ENCODE results near the gene ITPK1. TPM values are rescaled to one million over a fixed set of nuclear protein-coding genes. Genes with fewer than 3 reads are reported as not detected.
A peak's percentile ranks its signal among the peaks of the same experiment; 100 is the strongest.

Gene ITPK1
- total RNA-seq, 2 experiments from 2014 or later = 78.5 to 83.5 TPM

DNA sequence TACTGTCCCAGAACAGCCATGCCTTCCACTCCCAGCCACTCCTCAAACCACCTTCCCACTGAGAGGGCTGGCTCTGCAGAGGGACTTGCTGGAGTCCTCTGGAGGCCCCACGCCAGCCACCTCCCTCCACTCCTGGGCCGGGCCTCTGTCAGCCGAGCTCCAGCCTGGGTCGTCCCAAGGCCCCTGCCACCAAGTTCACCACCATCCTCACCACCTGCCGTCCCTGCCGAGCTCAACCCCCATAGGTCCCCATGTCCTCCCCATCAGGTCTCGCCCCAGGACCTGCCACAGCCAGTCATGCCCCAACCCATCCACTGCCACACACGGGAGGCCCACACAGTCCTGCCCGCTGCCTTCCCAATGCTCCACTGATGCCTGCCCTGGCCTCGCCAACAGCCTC, 39.0 kb downstream of the ITPK1 start:
- peaks cover 8% of the 10 kb centered on the region for H3K36me3 Mint-ChIP-seq (ENCODE audit: low read depth)
- TF ChIP-seq CTCF (IDR thresholded peaks at IDR 0.05) = no peak
- ChIA-PET CTCF (interaction anchor here (3.2 kb wide), 1 partner anchor 36 kb away, joined by 18 read pairs; no protein-coding TSS in a partner anchor), POLR2A (interaction anchor here (1.8 kb wide), 1 partner anchor 38 kb away, joined by 5 read pairs; no protein-coding TSS in a partner anchor)
- no peak for ATAC-seq
- no peak overlapping the region for H3K4me3 Mint-ChIP-seq
- no peaks in the 10 kb centered on the region for H3K9me3 Mint-ChIP-seq
- no peaks in the 10 kb centered on the region for H3K27me3 Mint-ChIP-seq
- intact Hi-C loops (cut with micrococcal nuclease) = no loop called here
- no peak overlapping the region for H3K27ac Mint-ChIP-seq
- no peak for DNase-seq
- H3K4me1 Mint-ChIP-seq (ENCODE audit: low read depth) = peaks cover 69% of the 10 kb centered on the region

- intact Hi-C loops (cut with micrococcal nuclease) = no loop called here
- POLR2A ChIA-PET = interaction anchor here (1.8 kb wide), 1 partner anchor 39 kb away, joined by 5 read pairs; no protein-coding TSS in a partner anchor
- peaks cover 8% of the 10 kb centered on the region for H3K36me3 Mint-ChIP-seq (ENCODE audit: low read depth)
- no peak overlapping the region for H3K4me3 Mint-ChIP-seq
- H3K9me3 Mint-ChIP-seq = no peaks in the 10 kb centered on the region
- no peaks in the 10 kb centered on the region for H3K27me3 Mint-ChIP-seq
- DNase-seq = no peak
- CTCF ChIA-PET = interaction anchor here (0.9 to 1.2 kb wide), 4 partner anchors 23 to 57 kb away, joined by 3 read pairs; no protein-coding TSS in a partner anchor
- no peak for TF ChIP-seq CTCF (IDR thresholded peaks at IDR 0.05)
- peak overlapping the region; percentile 9 for H3K27ac Mint-ChIP-seq
- ATAC-seq = no peak
- H3K4me1 Mint-ChIP-seq (ENCODE audit: low read depth) = peaks cover 67% of the 10 kb centered on the region
Observed at GRCh38 chr14:93075891-93076290, 39.8 kb downstream of the ITPK1 start.

DNA sequence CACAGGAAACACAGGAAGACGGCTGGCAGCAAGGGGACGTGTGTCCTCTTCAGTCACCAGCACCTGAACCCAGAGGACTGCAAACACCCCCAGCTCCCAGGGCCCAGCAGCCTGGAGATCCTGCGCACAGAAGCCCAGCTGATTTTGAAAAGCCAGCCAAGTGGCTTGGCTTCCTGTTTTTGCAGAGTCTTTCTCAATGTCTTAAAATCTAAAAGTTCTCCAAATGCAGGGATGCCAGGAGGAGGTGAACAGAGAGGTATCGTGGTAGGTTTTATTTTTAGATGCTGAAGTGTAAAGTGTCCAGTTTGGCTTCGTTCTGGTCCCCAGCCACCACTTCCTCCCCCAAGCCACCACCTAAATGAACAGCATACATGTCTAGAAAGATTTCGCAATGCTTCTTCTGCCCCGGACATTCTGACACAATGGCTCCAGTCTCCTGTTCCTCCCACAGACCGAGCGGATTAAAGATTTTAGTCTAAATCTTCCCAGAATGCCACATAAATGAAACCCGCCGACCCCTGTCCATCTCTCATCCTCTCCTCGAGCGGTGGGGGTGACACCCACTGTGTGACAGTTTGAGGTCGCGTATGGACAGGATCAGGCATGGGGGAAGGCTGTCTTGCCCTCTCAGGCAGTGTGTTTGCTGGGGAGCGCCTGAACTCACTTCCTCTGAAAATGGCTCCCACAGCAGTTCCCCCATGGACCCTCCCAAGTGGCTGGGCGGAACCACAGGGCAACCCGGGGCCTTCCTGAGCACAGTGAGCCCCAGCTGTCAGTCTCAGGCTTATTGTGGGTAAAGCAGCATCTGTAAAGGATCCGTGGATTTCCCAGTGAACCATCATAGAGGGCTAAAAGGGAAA, 41.6 kb downstream of the ITPK1 start:
- peak; percentile 23 for DNase-seq
- H3K9me3 Mint-ChIP-seq = no peaks in the 10 kb centered on the region
- H3K27ac Mint-ChIP-seq = peak overlapping the region; percentile 79
- peaks cover 8% of the 10 kb centered on the region for H3K36me3 Mint-ChIP-seq (ENCODE audit: low read depth)
- peak overlapping the region; percentile 29 for H3K4me3 Mint-ChIP-seq
- intact Hi-C loops (cut with micrococcal nuclease) = no loop called here
- no peak for TF ChIP-seq CTCF (IDR thresholded peaks at IDR 0.05)
- H3K27me3 Mint-ChIP-seq = no peaks in the 10 kb centered on the region
- peaks cover 66% of the 10 kb centered on the region for H3K4me1 Mint-ChIP-seq (ENCODE audit: low read depth)
- POLR2A ChIA-PET = no interaction called here
- CTCF ChIA-PET = no interaction called here
- peak; percentile 58 for ATAC-seq

DNA sequence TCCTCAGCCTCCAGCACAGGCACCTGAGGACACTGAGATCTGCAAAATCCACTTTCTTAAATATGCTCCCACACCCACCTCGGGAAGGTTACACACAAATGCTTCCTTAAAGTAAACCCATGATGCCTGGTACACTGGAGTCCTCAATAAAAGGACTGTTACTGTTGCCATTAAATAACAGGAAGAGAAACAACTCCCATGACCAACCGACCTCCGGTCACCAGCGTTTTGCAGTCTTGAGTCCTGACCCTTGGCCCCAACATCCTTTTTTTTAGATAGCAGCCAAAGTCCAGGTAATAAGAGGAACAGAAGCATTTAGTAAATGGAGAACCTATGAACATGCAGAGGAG, 42.4 kb downstream of the ITPK1 start:
- intact Hi-C loops (cut with micrococcal nuclease) = no loop called here
- CTCF ChIA-PET = no interaction called here
- Mint-ChIP-seq H3K9me3 (no peaks in the 10 kb centered on the region), H3K36me3 (ENCODE audit: low read depth) (peaks cover 8% of the 10 kb centered on the region), H3K27me3 (no peaks in the 10 kb centered on the region), H3K27ac (peak overlapping the region; percentile 55), H3K4me1 (ENCODE audit: low read depth) (peaks cover 65% of the 10 kb centered on the region), H3K4me3 (no peak overlapping the region)
- no peak for TF ChIP-seq CTCF (IDR thresholded peaks at IDR 0.05)
- DNase-seq = no peak
- POLR2A ChIA-PET = no interaction called here
- ATAC-seq = no peak

DNA sequence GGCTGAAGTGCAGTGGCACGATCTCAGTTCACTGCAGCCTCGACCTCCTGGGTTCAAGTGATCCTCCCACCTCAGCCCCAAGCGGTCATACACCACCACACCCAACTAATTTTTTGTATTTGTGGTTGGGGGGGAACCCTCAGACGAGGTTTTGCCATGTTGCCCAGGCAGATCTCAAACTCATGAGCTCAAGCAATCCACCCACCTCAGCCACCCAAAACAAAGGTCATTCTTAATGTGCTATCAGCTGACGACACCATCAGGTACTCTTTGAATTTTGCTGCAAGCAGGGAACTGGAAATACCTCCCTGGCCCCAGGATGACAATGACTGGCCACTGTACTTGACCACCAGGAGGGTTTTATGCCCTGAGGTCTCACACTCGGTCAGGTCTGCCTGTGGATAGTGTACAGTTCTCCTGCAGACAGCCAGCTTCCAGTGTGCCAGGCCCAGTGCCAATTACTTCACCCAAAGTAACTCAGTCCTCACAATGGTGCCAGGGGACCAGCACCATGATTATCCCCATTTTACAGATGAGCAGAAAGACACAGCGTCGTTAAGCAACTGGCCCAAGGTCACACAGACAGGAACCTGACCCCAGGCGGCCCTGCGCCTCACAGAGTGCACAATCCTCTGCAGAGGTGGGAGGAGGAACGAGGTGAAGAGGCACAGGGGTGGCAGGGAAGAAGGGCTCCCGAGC, 42.9 kb downstream of the ITPK1 start:
- H3K4me3 Mint-ChIP-seq = no peak overlapping the region
- ATAC-seq (peak; percentile 43), DNase-seq (peak; percentile 72)
- CTCF ChIA-PET = no interaction called here
- peak overlapping the region; percentile 79 for H3K27ac Mint-ChIP-seq
- peaks cover 66% of the 10 kb centered on the region for H3K4me1 Mint-ChIP-seq (ENCODE audit: low read depth)
- no peak for TF ChIP-seq CTCF (IDR thresholded peaks at IDR 0.05)
- H3K27me3 Mint-ChIP-seq = no peaks in the 10 kb centered on the region
- peaks cover 9% of the 10 kb centered on the region for H3K36me3 Mint-ChIP-seq (ENCODE audit: low read depth)
- intact Hi-C loops (cut with micrococcal nuclease) = no loop called here
- no peaks in the 10 kb centered on the region for H3K9me3 Mint-ChIP-seq
- POLR2A ChIA-PET = interaction anchor here (0.9 kb wide), 1 partner anchor 40 kb away, joined by 3 read pairs; no protein-coding TSS in a partner anchor
